Measurements from ENCODE around the gene TWIST1.
A peak's percentile ranks its signal among the peaks of the same experiment; 100 is the strongest.

DNA sequence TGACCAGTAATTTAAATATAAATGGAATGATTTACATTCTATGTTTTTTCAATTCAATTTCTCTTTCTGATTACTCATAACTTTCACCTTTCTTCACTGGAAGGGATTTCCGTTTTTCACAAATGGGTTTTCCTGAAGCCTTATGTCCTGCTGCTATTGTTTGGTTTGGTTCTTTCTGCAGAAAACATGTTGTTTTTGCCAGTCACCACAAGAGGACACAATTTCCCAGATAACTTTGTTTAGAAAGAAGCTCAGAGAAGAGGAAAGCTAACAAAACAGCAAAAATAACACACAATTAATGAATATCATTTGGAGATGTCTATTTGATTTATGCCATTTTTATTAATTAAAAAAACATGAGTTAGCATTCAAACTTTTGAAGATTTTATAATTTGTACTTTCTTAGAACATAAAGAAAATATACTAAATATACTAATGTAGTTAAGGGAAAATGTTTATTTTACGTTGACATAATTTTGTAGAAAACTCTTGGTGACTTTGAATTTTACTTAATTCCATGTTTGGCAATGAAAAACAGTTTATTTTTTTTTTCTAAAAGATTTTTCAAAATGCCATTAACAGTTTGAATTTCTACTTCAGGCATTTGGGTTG lies 4.6 kb upstream of the TWIST1 start:
- TF ChIP-seq, protein P1, sequence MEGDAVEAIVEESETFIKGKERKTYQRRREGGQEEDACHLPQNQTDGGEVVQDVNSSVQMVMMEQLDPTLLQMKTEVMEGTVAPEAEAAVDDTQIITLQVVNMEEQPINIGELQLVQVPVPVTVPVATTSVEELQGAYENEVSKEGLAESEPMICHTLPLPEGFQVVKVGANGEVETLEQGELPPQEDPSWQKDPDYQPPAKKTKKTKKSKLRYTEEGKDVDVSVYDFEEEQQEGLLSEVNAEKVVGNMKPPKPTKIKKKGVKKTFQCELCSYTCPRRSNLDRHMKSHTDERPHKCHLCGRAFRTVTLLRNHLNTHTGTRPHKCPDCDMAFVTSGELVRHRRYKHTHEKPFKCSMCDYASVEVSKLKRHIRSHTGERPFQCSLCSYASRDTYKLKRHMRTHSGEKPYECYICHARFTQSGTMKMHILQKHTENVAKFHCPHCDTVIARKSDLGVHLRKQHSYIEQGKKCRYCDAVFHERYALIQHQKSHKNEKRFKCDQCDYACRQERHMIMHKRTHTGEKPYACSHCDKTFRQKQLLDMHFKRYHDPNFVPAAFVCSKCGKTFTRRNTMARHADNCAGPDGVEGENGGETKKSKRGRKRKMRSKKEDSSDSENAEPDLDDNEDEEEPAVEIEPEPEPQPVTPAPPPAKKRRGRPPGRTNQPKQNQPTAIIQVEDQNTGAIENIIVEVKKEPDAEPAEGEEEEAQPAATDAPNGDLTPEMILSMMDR (conservative IDR thresholded peaks at IDR 0.05; ENCODE audit: low read length), result peak; percentile 98
- TF ChIP-seq EZH2phosphoT487 (IDR thresholded peaks at IDR 0.05; ENCODE audit: borderline replicate concordance), result no peak
